ENCODE measurements around the gene ABCC4.
"Not testable (repeated sequence)": the region's sequence is repeated elsewhere in the genome, so short reads cannot be mapped to it uniquely, and the experiment has no call there.

Gene ABCC4

DNA sequence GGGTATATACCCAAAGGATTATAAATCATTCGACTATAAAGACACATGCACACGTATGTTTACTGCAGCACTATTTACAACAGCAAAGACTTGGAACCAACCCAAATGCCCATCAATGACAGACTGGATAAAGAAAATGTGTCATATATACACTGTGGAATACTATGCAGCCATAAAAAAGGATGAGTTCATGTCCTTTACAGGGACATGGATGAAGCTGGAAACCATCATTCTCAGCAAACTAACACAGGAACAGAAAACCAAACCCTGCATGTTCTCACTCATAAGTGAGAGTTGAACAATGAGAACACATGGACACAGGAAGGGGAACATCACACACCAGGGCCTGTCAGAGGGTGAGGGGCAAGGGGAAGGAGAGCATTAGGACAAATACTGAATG is 102.6 kb downstream of the ABCC4 start:
- not testable (repeated sequence) for DNase-seq (ENCODE audit: low spot score)

DNA sequence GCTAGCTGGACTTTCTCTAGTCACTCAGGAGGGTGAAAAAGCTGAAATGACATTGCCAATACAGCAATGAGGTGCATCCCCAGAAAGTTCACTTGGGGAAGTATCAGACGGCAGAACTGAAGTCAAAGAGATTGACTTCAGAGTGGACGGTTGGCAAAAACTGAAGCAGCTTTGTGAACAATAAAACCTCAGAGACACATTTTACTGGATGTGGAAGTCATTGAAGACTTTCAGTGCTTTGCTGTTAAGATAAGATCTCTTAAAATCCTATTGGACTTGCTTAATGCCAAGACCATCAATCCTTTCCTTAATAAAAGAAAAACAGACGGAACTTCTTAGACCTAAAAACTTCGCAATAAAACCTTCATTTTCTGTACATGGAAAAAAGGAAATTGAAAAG is 103.7 kb downstream of the ABCC4 start:
- no peak for DNase-seq (ENCODE audit: low spot score)

DNA sequence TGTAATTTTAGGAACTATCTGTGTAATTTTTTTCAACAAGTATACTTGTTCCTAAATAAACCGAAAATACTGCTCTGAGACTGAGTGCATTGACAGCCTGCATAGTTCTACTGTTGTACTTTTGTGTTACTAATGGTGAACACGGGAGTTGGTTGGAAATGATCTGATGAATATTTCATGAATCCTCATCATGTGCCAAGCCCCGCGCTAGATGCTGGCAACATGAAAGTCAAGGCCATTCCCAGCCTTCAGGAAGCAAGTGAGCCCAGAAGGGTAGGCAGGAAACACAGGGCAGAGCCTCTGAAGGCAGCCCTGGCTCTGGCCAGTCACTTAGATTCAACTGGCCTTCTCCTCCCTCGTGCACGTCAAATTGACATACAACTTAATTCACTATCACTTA is 106.1 kb downstream of the ABCC4 start:
- DNase-seq (ENCODE audit: low spot score) = no peak

DNA sequence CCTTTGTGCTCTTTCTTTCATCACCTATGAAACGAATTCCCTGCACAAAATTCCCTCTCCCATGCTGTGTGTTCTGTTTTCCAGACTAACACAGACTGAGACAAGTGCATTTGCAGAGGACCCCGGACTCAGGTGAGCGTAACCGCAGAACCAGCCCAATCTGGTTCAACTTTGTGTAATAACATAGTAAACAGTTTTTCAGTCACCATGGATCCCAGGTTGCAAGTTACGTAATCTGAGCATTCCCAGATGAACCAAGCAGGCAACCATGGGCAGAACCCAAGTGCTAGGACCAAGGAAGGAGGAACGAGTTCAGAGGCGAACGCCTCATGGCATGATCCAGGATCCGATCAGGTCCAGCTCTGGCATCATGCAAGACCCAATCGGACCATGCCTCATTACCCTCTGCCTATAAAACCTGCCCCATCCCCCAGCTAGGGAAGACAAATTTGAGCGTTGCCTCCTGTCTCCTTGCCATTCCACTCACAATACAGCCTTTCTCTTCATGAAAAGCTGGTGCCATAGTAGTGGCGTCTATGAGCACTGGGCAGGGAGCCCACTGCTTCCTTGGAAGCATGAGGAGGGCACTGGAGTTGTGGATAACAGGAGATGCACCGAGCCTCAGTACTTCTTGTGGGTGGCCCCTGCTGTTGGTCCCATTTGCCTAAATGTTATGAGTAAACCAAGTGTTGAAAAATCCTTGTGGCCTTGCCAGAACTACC is 107.6 kb downstream of the ABCC4 start:
- DNase-seq (ENCODE audit: low spot score) = no peak

DNA sequence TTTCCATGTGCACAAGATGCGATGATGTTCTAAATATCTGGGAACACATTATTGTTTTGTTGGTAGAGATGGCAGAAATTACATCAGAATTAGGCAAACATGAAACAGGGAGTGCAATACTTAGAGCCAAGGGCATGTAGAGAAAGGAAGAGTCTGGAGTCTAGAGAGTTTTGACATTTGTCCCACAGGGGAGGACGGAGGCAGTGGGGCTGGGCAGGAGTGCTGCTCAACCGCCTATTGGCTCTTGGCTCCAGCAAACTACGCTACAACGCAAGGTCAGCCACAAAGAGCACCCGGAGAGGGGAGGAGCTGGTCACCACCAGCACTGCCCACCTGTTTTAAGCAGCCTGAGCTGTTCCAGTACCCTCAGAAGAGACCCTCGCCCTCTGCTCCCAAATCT is 108.3 kb downstream of the ABCC4 start:
- DNase-seq (ENCODE audit: low spot score) = no peak

DNA sequence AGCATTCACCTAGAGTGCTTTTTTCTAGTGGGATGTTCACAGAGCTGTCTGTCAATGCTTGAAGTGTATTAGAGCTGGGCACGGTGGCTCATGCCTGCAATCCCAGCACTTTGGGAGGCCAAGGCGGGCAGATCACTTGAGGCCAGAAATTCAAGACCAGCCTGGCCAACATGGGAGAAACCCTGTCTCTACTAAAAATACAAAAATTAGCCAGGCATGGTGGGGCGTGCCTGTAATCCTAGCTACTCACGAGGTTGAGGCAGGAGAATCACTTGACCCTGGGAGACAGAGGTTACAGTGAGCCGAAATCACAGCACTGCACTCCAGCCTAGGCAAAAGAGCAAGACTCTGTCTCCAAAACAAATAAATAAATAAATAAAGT is 108.7 kb downstream of the ABCC4 start:
- DNase-seq (ENCODE audit: low spot score) = not testable (repeated sequence)

DNA sequence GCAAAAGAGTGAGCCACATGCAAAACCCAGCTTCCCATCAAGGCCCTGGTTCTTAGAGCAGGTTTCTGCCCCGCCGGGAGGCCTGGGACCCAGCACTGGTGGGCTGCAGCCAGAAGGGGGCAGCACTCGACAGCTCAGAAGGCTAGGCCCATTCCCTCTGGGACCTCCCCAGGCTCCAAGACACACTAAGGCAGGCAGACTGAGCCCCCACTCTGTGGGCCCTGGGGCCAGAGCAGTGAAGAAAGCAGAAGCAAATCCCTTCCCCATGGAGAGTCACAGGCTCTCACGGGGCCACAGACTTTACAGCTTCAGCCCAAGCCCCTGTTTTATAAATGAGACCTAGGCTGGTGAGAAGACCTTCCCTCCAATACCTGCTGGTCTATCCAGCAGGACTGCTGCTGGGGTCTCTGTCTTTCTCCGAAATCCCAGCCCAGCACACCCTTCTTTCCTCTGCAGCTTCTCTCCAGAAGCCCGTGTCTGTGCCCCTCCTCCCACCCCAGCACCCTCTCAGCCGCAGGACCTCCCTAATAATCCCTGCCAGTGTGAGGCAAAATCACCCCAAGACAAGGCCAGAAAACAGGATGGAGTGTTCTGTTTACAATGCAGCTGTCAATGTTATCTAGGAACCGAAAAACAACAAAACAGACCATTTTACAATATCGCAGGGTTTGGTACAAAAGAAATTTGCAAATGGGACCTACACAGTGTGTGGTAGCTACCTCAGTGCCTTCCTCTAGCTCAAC is 109.3 kb downstream of the ABCC4 start:
- DNase-seq (ENCODE audit: low spot score) = peak; percentile 18

DNA sequence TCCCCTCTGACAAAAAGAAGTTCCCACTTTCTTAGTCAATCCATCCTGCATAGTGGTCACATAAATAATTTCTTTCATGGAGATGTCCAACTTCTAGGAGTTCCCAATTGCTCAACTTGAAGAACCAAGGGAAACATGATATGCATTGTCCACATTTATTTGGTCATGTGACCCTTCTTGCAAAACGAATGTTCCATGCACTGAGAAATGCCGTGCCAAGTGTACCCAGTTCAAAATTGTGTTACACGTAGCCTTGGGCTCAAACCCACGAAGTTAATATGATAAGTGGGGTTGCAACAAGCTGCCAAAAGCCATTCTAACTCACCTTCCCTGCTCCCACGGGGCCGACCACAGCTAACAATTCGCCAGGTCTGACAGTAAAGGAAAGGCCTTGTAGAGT is 113.1 kb downstream of the ABCC4 start:
- no peak for DNase-seq (ENCODE audit: low spot score)

DNA sequence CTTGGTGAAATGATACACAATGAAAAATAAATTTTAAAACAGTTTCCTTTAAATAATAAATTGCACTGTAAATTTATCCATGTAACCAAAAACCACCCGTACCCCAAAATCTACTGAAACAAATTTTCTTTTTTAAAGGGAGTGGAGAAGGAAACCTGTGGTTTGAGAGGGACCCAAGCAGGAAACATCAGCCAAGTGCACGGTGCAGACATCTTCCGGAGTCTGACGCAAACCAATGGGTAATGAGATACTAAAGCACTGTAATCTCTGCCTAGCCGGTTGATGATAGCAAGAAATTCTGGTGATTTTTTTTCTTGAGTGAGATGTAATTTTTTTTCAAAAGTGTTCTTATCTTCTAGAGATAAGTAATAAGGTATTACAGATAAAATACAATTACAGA is 115.4 kb downstream of the ABCC4 start:
- DNase-seq (ENCODE audit: low spot score) = no peak

DNA sequence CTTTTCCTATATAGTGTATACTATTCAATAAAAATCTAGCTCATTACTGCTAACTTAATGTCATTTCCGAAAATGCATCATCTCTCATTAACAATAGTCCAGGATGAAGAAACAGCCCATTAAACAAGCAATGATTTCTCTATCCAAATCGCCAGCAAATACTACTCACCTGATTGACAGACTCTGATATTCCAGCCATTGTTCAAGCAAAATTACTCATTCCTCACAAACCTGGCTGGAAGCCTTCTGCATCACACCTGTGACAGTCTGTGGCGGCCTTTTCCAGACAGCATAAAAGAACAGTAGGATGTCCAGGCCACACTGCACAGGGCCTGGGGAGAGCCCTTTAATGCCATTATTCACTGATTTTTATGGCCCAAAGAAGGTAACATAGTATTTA is 115.9 kb downstream of the ABCC4 start:
- DNase-seq (ENCODE audit: low spot score) = no peak

DNA sequence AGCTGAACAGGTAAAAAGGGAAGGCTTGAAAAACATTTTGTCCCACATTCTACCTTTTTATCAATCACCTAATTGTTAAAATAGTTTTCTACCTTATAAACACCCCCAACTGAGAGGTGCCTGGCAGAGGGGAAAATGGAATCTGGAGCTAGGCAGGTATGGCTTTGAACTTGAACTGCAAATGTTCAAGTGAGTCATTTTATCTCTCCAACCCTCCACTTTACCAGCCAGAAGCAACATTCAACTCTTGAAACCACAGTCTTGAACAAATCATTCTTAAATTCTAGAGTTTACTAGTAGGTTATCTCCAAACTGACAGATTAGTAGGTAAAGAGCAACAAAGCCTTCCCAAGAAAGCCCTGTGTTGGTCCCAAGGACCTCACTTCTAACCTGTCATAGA is 116.9 kb downstream of the ABCC4 start:
- no peak for DNase-seq (ENCODE audit: low spot score)

DNA sequence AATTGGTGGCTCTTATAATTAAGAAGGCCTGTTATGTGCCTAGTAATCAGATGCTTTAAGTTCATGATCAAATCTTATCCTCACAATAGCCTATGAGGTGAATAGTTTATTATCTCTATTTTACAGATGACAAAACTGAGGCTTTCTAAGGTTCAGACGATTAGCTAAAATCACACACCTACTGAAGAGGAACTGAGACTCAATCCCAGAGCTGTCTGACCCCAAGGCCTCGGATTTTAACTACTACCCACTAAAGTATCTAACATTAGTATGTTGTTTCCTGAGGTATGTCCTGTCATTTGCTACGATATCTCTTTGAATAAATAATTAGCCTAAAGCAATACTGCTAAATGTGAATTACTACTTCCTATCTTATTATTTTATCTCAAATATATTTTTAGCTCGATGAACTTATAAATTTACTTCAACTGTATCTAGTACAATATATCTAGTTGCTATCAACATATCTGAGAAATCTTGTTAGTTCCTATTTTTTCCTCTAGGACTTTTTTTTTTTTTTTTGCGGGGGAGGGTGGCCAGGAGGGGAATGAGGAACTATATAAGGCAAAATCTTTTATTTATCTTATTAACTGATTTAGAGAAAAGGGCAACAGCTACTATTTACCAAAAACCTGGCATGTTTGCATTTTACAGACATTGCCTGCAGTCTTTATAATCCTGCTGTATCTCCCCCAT is 118.5 kb downstream of the ABCC4 start:
- no peak for DNase-seq (ENCODE audit: low spot score)

DNA sequence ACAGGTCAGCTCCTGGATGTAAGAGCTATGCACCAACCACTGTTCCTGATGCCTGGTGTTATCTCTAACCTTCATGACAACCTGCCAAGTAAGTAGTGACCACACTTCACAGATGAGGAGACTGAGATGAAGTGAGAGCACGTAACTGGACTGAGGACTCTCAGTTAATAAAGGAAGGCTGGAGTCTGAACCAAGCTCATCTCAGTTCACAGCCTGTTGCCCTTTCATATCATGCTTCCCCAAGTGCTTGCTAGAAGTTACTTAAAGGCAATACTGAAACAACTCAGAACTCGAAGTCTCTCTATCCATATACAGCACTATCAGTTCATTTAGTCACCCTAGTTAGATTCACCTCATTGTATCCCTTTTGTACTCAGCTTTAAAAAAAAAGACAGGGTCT is 119.7 kb downstream of the ABCC4 start:
- DNase-seq (ENCODE audit: low spot score) = no peak

DNA sequence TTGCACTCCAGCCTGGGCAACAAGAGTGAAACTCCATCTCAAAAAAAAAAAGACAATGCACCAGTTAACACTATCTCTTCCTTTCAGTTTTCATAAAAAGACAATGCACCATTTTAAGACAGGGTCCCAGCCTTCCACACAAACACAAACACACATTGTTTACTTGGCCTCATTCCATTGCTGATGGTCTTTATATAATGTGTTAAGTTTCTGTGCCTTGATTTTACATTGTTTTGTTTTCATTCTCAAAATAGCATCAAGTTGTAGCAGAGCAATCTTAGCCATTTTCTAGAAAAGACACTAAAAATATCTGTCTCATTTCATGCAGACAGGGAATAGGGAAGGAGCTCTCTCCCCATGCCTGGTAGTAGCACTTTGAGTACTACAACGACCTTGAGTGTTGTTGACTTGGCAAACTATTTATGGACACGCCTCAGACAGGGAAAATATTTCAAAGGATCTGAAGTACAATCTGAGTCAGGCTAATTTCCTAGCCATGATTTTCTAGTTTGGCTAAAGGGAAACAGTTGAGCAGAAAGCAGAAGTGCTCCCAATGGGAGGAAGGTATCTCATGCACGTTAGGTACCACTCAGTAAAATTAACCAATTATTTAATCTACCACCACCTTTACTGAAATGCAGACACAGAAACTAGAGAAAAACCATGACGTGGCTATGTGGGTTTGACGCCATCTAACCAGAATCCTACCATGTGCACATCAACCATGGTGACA is 120.6 kb downstream of the ABCC4 start:
- no peak for DNase-seq (ENCODE audit: low spot score)

DNA sequence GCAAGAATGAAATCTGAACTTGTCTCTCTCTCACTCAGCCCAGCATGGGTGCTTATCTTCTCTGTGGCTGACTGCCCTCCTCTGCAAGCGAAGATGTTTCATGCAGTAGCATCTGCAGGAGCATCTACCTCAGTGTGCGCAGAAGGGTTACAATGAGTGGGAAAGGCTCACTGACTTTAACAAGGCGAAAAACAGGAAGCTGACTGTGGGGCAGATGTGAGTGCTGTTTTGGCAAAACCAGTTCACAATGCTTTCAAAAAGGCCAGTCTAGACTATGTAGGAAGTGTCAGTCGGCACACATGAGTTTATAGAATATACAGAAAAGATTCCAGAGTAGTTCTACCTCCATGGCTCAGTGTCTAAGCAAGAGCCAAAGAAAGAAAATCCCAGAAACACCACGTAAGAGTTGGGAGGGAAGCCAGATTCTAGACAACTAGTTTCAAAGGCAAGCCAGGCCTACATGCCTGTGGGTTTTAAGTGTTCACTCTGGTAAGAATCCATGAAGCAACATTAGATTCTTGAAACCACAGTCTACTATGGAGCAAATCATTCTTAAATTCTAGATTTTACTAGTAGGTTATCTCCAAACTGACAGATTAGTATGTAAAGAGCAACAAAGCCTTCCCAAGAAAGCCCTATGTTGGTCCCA is 124.5 kb downstream of the ABCC4 start:
- DNase-seq (ENCODE audit: low spot score) = no peak

DNA sequence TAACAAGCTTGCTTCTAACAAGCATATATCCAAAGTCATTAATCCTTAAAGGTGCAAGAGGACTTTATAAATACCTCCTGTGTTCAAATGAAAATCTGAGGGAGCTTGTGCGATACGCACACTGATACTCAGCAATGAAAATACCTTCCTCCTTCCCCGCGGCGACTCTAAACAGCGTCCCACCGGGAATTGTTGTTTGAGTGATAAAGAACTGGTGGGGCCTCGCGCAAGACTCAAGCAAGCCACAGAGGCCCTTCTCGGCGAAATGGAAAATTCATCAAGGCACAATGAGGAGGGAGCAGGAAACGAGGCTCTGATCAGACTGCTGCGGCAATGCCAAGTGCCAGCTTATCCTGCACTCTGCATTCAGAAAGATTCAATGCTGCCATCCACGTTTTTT is 126.7 kb downstream of the ABCC4 start:
- no peak for DNase-seq (ENCODE audit: low spot score)

DNA sequence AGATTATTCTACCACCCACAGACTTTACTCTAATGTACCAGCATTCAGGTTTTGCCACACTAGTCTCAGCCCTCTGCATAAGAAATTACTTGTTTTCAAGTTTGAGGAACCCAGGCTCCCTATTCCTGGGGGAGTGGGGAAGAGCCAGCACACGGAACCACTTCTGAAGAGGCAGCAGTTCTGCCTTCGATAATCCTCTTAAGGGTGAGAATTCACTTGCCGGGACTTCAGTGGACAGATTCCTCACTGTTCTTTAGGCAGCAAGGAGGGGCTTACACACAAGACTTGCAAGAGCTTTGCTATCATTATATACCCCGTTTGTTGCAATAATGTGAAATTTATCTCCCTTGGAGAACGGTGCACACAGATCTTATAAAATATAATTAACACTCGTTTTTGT is 133.1 kb downstream of the ABCC4 start:
- no peak for DNase-seq (ENCODE audit: low spot score)

DNA sequence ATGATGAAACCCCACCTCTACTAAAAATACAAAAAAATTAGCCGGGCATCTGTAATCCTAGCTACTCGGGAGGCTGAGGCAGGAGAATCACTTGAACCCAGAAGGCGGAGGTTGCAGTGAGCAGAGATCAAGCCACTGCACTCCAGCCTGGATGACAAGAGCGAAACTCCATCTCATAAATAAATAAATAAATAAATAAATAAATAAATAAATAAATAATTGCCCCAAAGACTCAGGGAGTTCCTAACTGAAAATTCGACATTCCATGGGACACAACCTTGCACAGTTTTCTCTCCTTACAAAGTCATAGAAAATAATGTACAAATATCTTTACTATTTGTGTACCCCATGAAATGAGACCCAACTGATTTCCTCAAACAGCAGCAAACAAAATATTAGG is 134.2 kb downstream of the ABCC4 start:
- DNase-seq (ENCODE audit: low spot score) = not testable (repeated sequence)

DNA sequence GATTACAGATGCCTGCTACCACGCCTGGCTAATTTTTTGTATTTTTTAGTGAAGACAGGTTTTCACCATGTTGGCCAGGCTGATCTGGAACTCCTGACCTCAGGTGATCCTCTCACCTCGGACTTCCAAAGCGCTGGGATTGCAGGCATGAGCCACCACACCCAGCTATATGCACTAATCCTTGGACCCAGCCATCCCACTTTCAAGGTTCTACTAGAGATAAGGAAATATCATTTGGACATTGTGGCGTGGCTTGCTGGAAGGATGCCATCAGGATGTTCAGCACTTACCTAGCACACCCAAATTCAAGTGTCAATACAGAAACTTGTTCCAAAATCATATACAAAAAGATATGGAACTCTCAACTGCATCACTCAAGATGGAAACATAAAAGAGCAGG is 136.4 kb downstream of the ABCC4 start:
- DNase-seq (ENCODE audit: low spot score) = no peak

DNA sequence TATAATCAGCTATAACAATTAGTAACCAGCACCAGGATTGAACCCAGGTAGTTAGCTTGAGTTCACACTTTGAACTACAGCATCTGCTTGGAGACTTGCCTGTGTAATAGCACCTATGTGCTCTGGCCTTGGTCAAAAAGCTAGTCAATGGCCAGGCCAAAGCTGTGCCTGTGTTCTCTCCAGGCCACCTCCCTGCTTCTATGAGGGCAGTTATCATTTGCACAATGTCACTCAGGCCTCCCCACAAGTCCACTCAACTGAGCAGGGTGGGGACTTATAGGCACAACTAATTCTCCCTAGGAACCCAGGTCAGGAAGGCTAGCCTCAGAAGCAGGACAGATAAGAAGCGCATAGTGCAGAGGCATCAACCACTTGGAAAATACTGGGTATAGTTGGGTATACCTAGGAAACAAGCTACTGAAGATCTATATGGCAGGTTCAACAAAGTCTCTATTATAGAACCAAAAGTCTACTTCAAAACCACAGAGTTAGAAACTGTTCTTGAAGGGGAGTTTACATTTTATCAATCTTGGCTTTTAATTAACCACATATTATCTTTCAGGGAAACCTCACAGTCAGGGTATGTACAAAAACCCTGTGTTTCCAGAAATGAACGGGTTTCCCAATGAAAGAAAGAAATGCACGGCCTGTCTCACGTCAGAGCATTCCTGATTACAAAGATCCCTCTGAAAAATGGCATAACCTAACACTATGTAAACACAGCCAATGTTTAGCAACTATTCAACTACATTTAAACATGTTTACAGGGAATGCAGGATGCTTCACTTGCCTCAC is 140.9 kb downstream of the ABCC4 start:
- DNase-seq (ENCODE audit: low spot score) = no peak

DNA sequence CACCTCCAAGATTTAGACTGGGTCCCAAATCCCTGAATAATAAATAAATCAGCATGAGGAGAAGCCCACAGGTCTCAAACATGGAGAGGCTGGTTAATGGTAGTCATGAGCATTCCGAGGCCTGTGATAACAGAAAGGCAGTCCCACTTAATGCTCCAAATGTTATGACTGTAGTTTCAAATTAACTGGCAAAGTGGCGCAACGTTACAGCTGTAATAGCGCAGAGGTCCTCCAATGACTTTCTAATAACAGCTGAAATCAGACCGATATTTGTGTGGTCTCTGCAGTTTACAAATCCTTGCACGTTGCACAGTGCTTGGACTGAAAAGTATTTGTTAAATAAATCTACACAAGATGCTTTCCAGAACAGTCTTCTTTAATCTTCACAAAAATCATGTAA is 141.8 kb downstream of the ABCC4 start:
- DNase-seq (ENCODE audit: low spot score) = no peak
